A549 (cell line): Measurements from ENCODE around the gene TMCC2.

Experiments
- RCOR1 ChIP-seq: fragments of 150-350 bp; IDR thresholded peaks from 2 replicates; pipeline ENCODE4 v1.6.1; 2014; ENCODE audit warnings: antibody characterized with exemption, low read length, low read depth
- RFX5 ChIP-seq: fragments of 450-650 bp; IDR thresholded peaks from 2 replicates; pipeline ENCODE4 v1.7.1; 2014; ENCODE audit warnings: antibody characterized with exemption, mild to moderate bottlenecking, moderate library complexity
- TF ChIP-seq, protein P1 (sequence below): fragments of 250-450 bp; sonication (Bioruptor Pico); IDR thresholded peaks from 2 replicates; pipeline ENCODE4 v1.5.0; 2021; ENCODE audit warnings: mild to moderate bottlenecking, moderate library complexity, borderline replicate concordance
- TF ChIP-seq, protein P2 (sequence below): fragments of >200 bp; sonication (Bioruptor Twin); formaldehyde crosslinking; IDR thresholded peaks from 3 replicates; pipeline ENCODE4 v1.5.1; 2016
- TF ChIP-seq, protein P3 (sequence below): fragments of >200 bp; sonication (Bioruptor Twin); formaldehyde crosslinking; IDR thresholded peaks from 3 replicates; pipeline ENCODE4 v1.6.1; 2016

DNA sequence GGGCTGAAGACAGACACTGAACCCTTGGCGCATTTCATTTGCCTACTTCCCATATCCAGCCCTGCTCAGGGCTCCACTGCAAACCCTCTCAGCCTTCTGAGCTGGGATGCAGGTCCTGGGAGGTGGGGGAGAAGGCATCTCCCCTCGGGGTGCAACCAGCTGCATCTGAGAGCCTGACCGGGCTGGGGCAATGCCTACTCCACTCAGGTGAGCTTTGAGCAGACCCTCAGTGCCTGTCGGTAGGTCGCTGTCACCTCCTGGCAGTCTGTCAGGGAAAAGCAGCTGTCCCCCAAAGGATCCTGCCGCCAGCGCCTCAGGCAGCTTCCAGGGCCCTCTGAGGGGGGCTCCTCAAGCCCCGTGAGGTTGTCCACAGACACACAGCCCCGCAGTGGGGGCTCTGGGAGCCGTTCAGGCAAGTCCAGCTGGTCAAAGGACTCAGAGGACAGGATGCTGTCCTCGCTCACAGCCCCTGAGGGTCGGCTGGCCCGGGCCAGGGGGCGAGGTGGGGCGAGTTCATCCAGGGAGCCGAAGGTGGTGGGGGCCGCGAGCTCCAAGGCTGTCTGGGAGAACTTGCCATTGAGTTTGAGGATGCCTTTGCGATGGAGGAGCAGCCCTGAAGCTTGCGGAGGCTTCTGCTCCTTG lies 75.6 kb downstream of the TMCC2 start:
- TF ChIP-seq, protein P1, sequence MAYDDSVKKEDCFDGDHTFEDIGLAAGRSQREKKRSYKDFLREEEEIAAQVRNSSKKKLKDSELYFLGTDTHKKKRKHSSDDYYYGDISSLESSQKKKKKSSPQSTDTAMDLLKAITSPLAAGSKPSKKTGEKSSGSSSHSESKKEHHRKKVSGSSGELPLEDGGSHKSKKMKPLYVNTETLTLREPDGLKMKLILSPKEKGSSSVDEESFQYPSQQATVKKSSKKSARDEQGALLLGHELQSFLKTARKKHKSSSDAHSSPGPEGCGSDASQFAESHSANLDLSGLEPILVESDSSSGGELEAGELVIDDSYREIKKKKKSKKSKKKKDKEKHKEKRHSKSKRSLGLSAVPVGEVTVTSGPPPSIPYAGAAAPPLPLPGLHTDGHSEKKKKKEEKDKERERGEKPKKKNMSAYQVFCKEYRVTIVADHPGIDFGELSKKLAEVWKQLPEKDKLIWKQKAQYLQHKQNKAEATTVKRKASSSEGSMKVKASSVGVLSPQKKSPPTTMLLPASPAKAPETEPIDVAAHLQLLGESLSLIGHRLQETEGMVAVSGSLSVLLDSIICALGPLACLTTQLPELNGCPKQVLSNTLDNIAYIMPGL (CRISPR knock-in tag): no peak
- TF ChIP-seq, protein P2, sequence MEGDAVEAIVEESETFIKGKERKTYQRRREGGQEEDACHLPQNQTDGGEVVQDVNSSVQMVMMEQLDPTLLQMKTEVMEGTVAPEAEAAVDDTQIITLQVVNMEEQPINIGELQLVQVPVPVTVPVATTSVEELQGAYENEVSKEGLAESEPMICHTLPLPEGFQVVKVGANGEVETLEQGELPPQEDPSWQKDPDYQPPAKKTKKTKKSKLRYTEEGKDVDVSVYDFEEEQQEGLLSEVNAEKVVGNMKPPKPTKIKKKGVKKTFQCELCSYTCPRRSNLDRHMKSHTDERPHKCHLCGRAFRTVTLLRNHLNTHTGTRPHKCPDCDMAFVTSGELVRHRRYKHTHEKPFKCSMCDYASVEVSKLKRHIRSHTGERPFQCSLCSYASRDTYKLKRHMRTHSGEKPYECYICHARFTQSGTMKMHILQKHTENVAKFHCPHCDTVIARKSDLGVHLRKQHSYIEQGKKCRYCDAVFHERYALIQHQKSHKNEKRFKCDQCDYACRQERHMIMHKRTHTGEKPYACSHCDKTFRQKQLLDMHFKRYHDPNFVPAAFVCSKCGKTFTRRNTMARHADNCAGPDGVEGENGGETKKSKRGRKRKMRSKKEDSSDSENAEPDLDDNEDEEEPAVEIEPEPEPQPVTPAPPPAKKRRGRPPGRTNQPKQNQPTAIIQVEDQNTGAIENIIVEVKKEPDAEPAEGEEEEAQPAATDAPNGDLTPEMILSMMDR: no peak
- no peak for TF ChIP-seq RFX5
- TF ChIP-seq, protein P3, sequence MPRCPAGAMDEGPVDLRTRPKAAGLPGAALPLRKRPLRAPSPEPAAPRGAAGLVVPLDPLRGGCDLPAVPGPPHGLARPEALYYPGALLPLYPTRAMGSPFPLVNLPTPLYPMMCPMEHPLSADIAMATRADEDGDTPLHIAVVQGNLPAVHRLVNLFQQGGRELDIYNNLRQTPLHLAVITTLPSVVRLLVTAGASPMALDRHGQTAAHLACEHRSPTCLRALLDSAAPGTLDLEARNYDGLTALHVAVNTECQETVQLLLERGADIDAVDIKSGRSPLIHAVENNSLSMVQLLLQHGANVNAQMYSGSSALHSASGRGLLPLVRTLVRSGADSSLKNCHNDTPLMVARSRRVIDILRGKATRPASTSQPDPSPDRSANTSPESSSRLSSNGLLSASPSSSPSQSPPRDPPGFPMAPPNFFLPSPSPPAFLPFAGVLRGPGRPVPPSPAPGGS: no peak
- TF ChIP-seq RCOR1: no peak
